ENCODE results near the gene ZNF516. TPM values are rescaled to one million over a fixed set of nuclear protein-coding genes. Genes with fewer than 3 reads are reported as not detected.

Gene ZNF516
- total RNA-seq, 6 experiments from 2014 or later: 34.6 to 52.2 (median 42.2) TPM

GRCh38 chr18:76451396-76452331 lies 43.4 kb downstream of the ZNF516 start:
- Mint-ChIP-seq H3K9me3 (no peaks in the 10 kb centered on the region), H3K27ac (peak overlapping the region; percentile 100), H3K36me3 (ENCODE audit: low read depth) (peaks cover 20% of the 10 kb centered on the region), H3K4me1 (ENCODE audit: low read depth) (peaks cover 99% of the 10 kb centered on the region), H3K4me3 (peak overlapping the region; percentile 95), H3K27me3 (ENCODE audit: insufficient read depth) (peaks cover 6% of the 10 kb centered on the region; the same call in 1 of the 2 replicates)
- peak; percentile 30; the same call in 1 of the 2 replicates for TF ChIP-seq CTCF (IDR thresholded peaks at IDR 0.05)
- no peak for DNase-seq

DNA sequence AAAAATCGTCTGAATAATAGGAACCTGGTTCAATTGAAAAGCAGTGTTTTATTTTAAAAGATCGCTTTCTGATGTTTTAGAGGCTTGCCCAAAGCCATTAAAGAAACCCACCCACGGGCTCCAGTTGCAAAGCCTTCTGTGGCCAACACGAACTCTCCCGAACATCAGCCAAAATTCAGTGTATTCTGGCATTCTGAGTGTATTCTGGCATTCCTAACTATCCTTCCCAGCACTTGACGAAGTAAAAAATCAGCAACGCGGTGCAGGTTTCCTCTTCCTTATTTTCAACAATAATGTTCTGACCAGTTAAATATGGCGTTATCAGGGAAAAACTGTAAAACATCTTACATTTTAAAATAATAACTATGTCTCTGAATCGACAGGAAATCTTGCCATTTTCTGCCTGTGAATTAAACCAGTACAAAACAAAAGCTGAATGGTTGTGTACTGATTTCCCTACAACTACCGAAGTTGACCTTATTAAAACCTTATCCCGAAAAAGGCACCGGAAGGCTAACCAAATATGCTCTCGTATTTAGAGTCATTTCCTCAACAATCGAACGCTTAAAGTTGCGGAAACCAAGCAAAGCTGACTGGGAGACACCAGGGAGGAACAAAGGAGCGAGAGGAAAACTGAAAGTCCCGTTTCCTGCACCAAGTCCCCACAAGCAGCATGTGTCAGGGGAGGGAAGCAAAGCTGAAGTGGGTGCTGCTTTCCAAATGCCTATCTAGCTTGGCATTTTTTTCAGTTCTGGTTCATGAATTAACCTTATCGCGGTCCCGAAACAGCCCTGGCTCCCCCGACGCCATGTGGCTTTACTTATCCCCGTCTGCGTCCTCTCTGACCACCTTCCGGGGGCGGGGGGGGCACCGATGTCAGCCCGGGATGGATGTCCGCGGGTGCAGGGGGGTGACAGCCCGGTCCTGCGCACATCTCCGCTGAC lies 44.3 kb downstream of the ZNF516 start:
- Mint-ChIP-seq H3K9me3 (no peaks in the 10 kb centered on the region), H3K4me1 (ENCODE audit: low read depth) (peaks cover 99% of the 10 kb centered on the region), H3K4me3 (peak overlapping the region; percentile 95), H3K36me3 (ENCODE audit: low read depth) (peaks cover 23% of the 10 kb centered on the region), H3K27ac (peak overlapping the region; percentile 100), H3K27me3 (ENCODE audit: insufficient read depth) (peaks cover 6% of the 10 kb centered on the region; the same call in 1 of the 2 replicates)
- TF ChIP-seq CTCF (IDR thresholded peaks at IDR 0.05): no peak
- DNase-seq: peak; percentile 54

DNA sequence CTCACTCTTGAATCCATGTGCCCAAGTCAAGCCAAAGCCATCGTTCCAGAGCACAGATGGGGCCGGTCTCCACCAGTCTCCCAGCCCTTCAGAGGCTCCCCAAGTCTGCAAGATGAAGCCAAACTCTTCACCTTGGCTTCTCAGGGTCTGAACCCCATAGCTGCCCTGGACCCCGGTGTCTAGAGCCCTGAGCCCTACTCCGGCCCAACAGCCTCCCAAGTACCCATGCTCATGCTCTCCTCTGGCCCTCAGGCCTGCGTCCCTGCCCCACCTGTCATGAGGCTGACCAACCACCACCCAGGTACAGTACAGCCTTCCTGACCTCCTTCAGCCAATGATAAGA lies 46.0 kb downstream of the ZNF516 start:
- Mint-ChIP-seq H3K27ac (peak overlapping the region; percentile 100), H3K4me3 (no peak overlapping the region), H3K27me3 (ENCODE audit: insufficient read depth) (peaks cover 6% of the 10 kb centered on the region; the same call in 1 of the 2 replicates), H3K4me1 (ENCODE audit: low read depth) (peaks cover 99% of the 10 kb centered on the region), H3K9me3 (no peaks in the 10 kb centered on the region), H3K36me3 (ENCODE audit: low read depth) (peaks cover 23% of the 10 kb centered on the region)
- DNase-seq: no peak
- TF ChIP-seq CTCF (IDR thresholded peaks at IDR 0.05): no peak

DNA sequence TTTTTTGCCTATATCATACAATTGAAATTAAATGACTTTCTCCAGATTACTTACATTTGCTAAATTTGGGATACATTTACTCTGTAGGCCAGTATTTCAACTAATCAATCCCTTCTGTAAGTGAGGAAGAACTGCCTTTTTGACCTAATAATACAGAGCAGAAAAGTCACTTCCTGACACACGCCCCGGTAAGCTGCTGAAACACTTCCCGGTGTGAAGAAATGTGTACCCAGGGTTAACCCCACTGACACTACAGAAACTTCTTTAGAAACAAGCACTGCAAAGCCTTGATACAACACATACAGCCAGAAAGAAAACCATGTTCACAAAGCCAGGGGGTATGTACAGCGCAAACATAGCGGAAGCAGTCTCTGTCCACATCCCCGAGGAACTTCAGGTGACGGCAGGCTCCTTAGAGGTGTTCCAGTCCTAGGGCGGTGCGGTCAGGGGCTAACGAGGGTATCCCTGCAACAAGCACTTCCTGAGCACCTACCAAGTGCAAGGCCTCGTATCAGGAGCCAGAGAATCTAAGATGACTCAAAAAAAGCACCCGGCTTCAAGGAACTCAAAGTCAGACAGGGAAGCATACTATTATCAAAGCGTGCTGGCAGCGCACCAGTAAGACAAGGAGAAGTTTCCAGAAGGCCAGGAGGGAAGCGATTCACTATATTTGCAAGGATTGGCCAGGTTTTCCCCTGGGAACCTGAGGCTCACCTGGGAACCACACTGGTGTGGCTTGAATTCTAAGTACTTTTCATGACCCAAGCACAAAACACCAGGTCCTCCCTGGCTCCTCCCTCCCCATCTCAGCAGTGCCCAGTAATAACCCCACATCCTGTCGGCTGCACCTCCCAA lies 46.6 kb downstream of the ZNF516 start:
- no peak for DNase-seq

More for the DNA sequence above, 46.6 kb downstream of the ZNF516 start:
- TF ChIP-seq CTCF (IDR thresholded peaks at IDR 0.05): no peak
- H3K4me3 Mint-ChIP-seq: no peak overlapping the region; the same call in 1 of the 2 replicates
- peaks cover 6% of the 10 kb centered on the region; the same call in 1 of the 2 replicates for H3K27me3 Mint-ChIP-seq (ENCODE audit: insufficient read depth)
- peaks cover 99% of the 10 kb centered on the region for H3K4me1 Mint-ChIP-seq (ENCODE audit: low read depth)
- H3K36me3 Mint-ChIP-seq (ENCODE audit: low read depth): peaks cover 23% of the 10 kb centered on the region
- H3K9me3 Mint-ChIP-seq: no peaks in the 10 kb centered on the region
- peak overlapping the region; percentile 100 for H3K27ac Mint-ChIP-seq

All from HFFc6 (cell line).